HCT116 (cell line): ENCODE results near the gene TMEM179. TPM values are rescaled to one million over a fixed set of nuclear protein-coding genes. Genes with fewer than 3 reads are reported as not detected.

ENCODE experiments used
- ATAC-seq: fragments of 200-7000 bp; cut with Tn5 transposase; 2 replicates; pipeline ENCODE4 v1.9.1; 2020; ENCODE audit warnings: mild to moderate bottlenecking, moderate library complexity
- BruUV-seq: library from RNA; stranded (reverse); fragments of 400-500 nt; replicated peaks from 2 replicates; lab custom pipeline; 2021; lab: Mats Ljungman, UMichigan
- CTCF ChIA-PET: fragments of 300-600 bp; sonication (Branson Sonifier 250); formaldehyde crosslinking; loops from one replicate; lab custom pipeline; 2021; ENCODE audit warnings: antibody characterized with exemption; lab: Charles Lee
- POLR2A ChIA-PET: fragments of 300-600, 350-600 bp; sonication (Branson Sonifier 250); formaldehyde crosslinking; loops from one replicate; lab custom pipeline; 2021; ENCODE audit warnings: antibody characterized with exemption; lab: Charles Lee
- RAD21 ChIA-PET, 2 experiments: fragments of 300-600 bp; sonication (Branson Sonifier 250); formaldehyde crosslinking; loops; one replicate each; lab custom pipeline; 2023; ENCODE audit warnings: low total read pairs in 2 of 2; ENCODE audit not compliant: uncharacterized antibody in 2 of 2, unreplicated experiment in 2 of 2, low non-redundant PET in 1 of 2; lab: Charles Lee
- DNase-seq: peaks from one replicate; pipeline ENCODE4 v3.0.0-alpha.2; 2010; ENCODE audit warnings: low read depth, low spot score
- H2AFZ ChIP-seq: fragments of 200-600 bp; shearing (Covaris generic), sonication (generic); 2 replicates; pipeline ENCODE4 v1.6.1; 2017; ENCODE audit warnings: low read depth, mixed run types, mixed read lengths, antibody characterized with exemption, low read length; ENCODE audit not compliant: poor library complexity, severe bottlenecking
- H3K27ac ChIP-seq: 2 replicates; pipeline ENCODE4 v1.5.1; 2012; ENCODE audit warnings: low read depth, low read length
- H3K27me3 ChIP-seq: fragments of 200-600 bp; sonication (generic); 2 replicates; pipeline ENCODE4 v1.6.1; 2016; ENCODE audit warnings: mixed run types, low read length, mixed read lengths; ENCODE audit not compliant: insufficient read depth
- H3K36me3 ChIP-seq, 2 experiments: fragments of 200-500 bp in 1 of 2; fragments of 200-600 bp in 1 of 2; sonication (Bioruptor generic) in 1 of 2; sonication (generic) in 1 of 2; 2 replicates each; pipeline versions ENCODE4 v1.5.1 to v1.6.1; 2014 to 2016; ENCODE audit warnings: low read length in 2 of 2, inconsistent platforms in 1 of 2, mixed read lengths in 1 of 2, mixed run types in 1 of 2; ENCODE audit not compliant: insufficient read depth in 2 of 2, control insufficient read depth in 1 of 2
- H3K4me1 ChIP-seq, 2 experiments: fragments of 200-600 bp in 1 of 2; sonication (generic) in 1 of 2; 2 replicates each; pipeline versions ENCODE4 v1.5.1 to v1.6.1; 2012 to 2017; ENCODE audit warnings: low read length in 2 of 2, inconsistent platforms in 1 of 2, mild to moderate bottlenecking in 1 of 2, mixed read lengths in 1 of 2, mixed run types in 1 of 2, moderate library complexity in 1 of 2; ENCODE audit not compliant: insufficient read depth in 2 of 2, control insufficient read depth in 1 of 2
- H3K4me2 ChIP-seq: fragments of 200-600 bp; sonication (generic); 2 replicates; pipeline ENCODE4 v1.6.1; 2017; ENCODE audit warnings: mixed run types, low read length, mixed read lengths
- H3K4me3 ChIP-seq, 2 experiments: fragments of 200-600 bp in 1 of 2; sonication (generic) in 1 of 2; replicated peaks in 1 of 2; 2 replicates each; pipeline ENCODE4 v1.5.1; 2011 to 2016; ENCODE audit warnings: low read length in 2 of 2, control low read depth in 1 of 2, low read depth in 1 of 2, mild to moderate bottlenecking in 1 of 2, mixed read lengths in 1 of 2, mixed run types in 1 of 2
- H3K79me2 ChIP-seq: fragments of 200-600 bp; sonication (generic); 2 replicates; pipeline ENCODE4 v1.6.1; 2017; ENCODE audit warnings: mild to moderate bottlenecking, mixed run types, low read length, moderate library complexity, mixed read lengths; ENCODE audit not compliant: insufficient read depth
- H3K9ac ChIP-seq: fragments of 200-600 bp; sonication (generic); 2 replicates; pipeline ENCODE4 v1.6.1; 2016; ENCODE audit warnings: low read length, mixed read lengths
- H3K9me2 ChIP-seq: fragments of 200-600 bp; sonication (generic), shearing (Covaris generic); 2 replicates; pipeline ENCODE4 v1.6.1; 2017; ENCODE audit warnings: mixed run types, mild to moderate bottlenecking, moderate library complexity; ENCODE audit not compliant: insufficient read depth
- H3K9me3 ChIP-seq, 2 experiments: fragments of 200-500 bp in 1 of 2; fragments of 200-600 bp in 1 of 2; sonication (Bioruptor generic) in 1 of 2; sonication (generic) in 1 of 2; 2 replicates each; pipeline ENCODE4 v1.6.1; 2014 to 2017; ENCODE audit warnings: low read length in 2 of 2, mixed read lengths in 2 of 2, inconsistent platforms in 1 of 2, low read depth in 1 of 2, mild to moderate bottlenecking in 1 of 2, mixed run types in 1 of 2, moderate library complexity in 1 of 2; ENCODE audit not compliant: control insufficient read depth in 1 of 2, insufficient read depth in 1 of 2
- H4K20me1 ChIP-seq: fragments of 200-600 bp; sonication (generic), shearing (Covaris generic); 2 replicates; pipeline ENCODE4 v1.6.1; 2017; ENCODE audit warnings: mixed run types, mild to moderate bottlenecking, moderate library complexity; ENCODE audit not compliant: insufficient read depth
- ATF3 ChIP-seq: IDR thresholded peaks from 2 replicates; pipeline ENCODE4 v1.6.1; 2012
- CEBPB ChIP-seq: IDR thresholded peaks from 2 replicates; pipeline ENCODE4 v1.6.1; 2012; ENCODE audit warnings: low read depth
- EGR1 ChIP-seq: IDR thresholded peaks from 2 replicates; pipeline ENCODE4 v1.6.1; 2012; ENCODE audit warnings: low read depth
- ELF1 ChIP-seq: IDR thresholded peaks from 2 replicates; pipeline ENCODE4 v1.6.1; 2012; ENCODE audit warnings: low read depth, borderline replicate concordance
- EZH2 ChIP-seq: fragments of 200-600 bp; sonication (generic); IDR thresholded peaks from 2 replicates; pipeline ENCODE4 v1.6.1; 2017; ENCODE audit warnings: antibody characterized with exemption, mixed run types
- FOSL1 ChIP-seq: IDR thresholded peaks from 2 replicates; pipeline ENCODE4 v1.6.1; 2012; ENCODE audit warnings: low read depth
- JUND ChIP-seq: IDR thresholded peaks from 2 replicates; pipeline ENCODE4 v1.6.1; 2012
- MAX ChIP-seq: IDR thresholded peaks from 2 replicates; pipeline ENCODE4 v1.6.1; 2012
- POLR2A ChIP-seq: IDR thresholded peaks from 2 replicates; pipeline ENCODE4 v1.7.0; 2011; ENCODE audit warnings: borderline replicate concordance; ENCODE audit not compliant: insufficient read depth, insufficient read length; ENCODE audit errors: extremely low read depth
- POLR2AphosphoS5 ChIP-seq: IDR thresholded peaks from 2 replicates; pipeline ENCODE4 v1.6.1; 2011; ENCODE audit warnings: mild to moderate bottlenecking, low read depth, low read length, moderate library complexity
- REST ChIP-seq: IDR thresholded peaks from 2 replicates; pipeline ENCODE4 v1.6.1; 2012; ENCODE audit warnings: low read depth
- SIN3A ChIP-seq: IDR thresholded peaks from 2 replicates; pipeline ENCODE4 v1.6.1; 2012; ENCODE audit warnings: low read depth
- TCF7L2 ChIP-seq: IDR thresholded peaks from 2 replicates; pipeline ENCODE4 v1.7.0; 2011; ENCODE audit warnings: borderline replicate concordance, inconsistent platforms; ENCODE audit not compliant: insufficient read depth, insufficient read length; ENCODE audit errors: extremely low read depth
- YY1 ChIP-seq: IDR thresholded peaks from 2 replicates; pipeline ENCODE4 v1.6.1; 2011; ENCODE audit warnings: low read length, low read depth, moderate library complexity, mild to moderate bottlenecking; ENCODE audit not compliant: insufficient replicate concordance; ENCODE audit errors: extremely low read depth
- ZBTB33 ChIP-seq: IDR thresholded peaks from 2 replicates; pipeline ENCODE4 v1.6.1; 2011; ENCODE audit warnings: mild to moderate bottlenecking, low read length, moderate library complexity; ENCODE audit not compliant: insufficient replicate concordance; ENCODE audit errors: extremely low read depth
- intact Hi-C: fragments of 100-400 bp; cut with micrococcal nuclease; formaldehyde crosslinking; loops from 2 replicates; pipeline ENCODE4 v1.10.0; 2022
- total RNA-seq: library from RNA; stranded (reverse); gene quantifications from one replicate; pipeline ENCODE4 v1.2.1, GENCODE V29; 2021; ENCODE audit not compliant: unreplicated experiment

Gene TMEM179
- total RNA-seq, 1 experiment from 2014 or later, result not detected

GRCh38 chr14:104592785-104593184 lies 11.8 kb downstream of the TMEM179 start:
- RAD21 ChIA-PET, result no interaction called here

More at GRCh38 chr14:104592785-104593184, 11.8 kb downstream of the TMEM179 start:
- POLR2A ChIA-PET, result no interaction called here
- Histone ChIP-seq H3K4me3 (no peak overlapping the region), H3K9ac (no peak overlapping the region), H2AFZ (no peak overlapping the region), H3K27me3 (no peaks in the 10 kb centered on the region; the same call in 1 of the 2 replicates), H3K27ac (no peak overlapping the region), H3K36me3 (no peaks in the 10 kb centered on the region), H3K4me1 (no peaks in the 10 kb centered on the region), H4K20me1 (no peaks in the 10 kb centered on the region), H3K4me2 (no peak overlapping the region), H3K9me3 (no peaks in the 10 kb centered on the region), H3K79me2 (no peaks in the 10 kb centered on the region), H3K9me2 (no peaks in the 10 kb centered on the region)
- BruUV-seq, result no TSS peak
- ATAC-seq, result no peak
- no peak for DNase-seq
- CTCF ChIA-PET, result no interaction called here
- TF ChIP-seq POLR2AphosphoS5 (no peak), EGR1 (no peak), FOSL1 (no peak), ELF1 (no peak), SIN3A (no peak), EZH2 (no peak), MAX (no peak), REST (no peak), CEBPB (no peak), TCF7L2 (no peak), POLR2A (no peak), ZBTB33 (no peak), JUND (no peak), YY1 (no peak), ATF3 (no peak)
- intact Hi-C loops, result no loop called here
